ENCODE measurements around the gene SAMD3. TPM values are rescaled to one million over a fixed set of nuclear protein-coding genes. Genes with fewer than 3 reads are reported as not detected.
"Not testable (repeated sequence)": the region's sequence is repeated elsewhere in the genome, so short reads cannot be mapped to it uniquely, and the experiment has no call there.

The SAMD3 gene
- total RNA-seq, 1 donor from 2014 or later: 5.5 TPM

DNA sequence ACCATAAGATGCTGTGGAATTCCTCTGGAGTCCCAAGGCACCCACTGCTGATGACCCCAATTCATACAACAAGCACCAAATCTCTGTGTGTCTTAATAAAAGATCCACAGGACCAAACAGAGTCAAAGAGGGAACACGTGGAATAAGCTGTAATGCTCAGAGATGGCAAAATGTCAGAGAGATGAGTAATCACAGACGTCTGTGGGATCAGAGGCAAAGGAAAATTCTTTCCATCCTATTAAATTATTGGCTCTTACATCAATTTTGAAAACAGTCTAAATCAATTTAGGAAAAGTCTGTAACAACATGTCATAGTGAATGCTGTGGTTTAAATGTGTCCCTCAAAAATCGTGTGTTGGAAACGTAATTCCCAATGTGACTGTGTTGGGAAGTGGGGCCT lies 17.5 kb upstream of the SAMD3 start:
- TF ChIP-seq, protein P1, sequence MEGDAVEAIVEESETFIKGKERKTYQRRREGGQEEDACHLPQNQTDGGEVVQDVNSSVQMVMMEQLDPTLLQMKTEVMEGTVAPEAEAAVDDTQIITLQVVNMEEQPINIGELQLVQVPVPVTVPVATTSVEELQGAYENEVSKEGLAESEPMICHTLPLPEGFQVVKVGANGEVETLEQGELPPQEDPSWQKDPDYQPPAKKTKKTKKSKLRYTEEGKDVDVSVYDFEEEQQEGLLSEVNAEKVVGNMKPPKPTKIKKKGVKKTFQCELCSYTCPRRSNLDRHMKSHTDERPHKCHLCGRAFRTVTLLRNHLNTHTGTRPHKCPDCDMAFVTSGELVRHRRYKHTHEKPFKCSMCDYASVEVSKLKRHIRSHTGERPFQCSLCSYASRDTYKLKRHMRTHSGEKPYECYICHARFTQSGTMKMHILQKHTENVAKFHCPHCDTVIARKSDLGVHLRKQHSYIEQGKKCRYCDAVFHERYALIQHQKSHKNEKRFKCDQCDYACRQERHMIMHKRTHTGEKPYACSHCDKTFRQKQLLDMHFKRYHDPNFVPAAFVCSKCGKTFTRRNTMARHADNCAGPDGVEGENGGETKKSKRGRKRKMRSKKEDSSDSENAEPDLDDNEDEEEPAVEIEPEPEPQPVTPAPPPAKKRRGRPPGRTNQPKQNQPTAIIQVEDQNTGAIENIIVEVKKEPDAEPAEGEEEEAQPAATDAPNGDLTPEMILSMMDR (IDR thresholded peaks at IDR 0.05): no peak
- ATAC-seq (no peak), DNase-seq (no peak)
- Histone ChIP-seq H3K4me1 (no peaks in the 10 kb centered on the region), H3K27me3 (ENCODE audit: low read depth) (no peaks in the 10 kb centered on the region), H3K27ac (no peak overlapping the region), H3K9me3 (no peaks in the 10 kb centered on the region), H3K4me3 (no peak overlapping the region), H3K36me3 (no peaks in the 10 kb centered on the region)
- intact Hi-C loops (cut with DNase I): no loop called here

DNA sequence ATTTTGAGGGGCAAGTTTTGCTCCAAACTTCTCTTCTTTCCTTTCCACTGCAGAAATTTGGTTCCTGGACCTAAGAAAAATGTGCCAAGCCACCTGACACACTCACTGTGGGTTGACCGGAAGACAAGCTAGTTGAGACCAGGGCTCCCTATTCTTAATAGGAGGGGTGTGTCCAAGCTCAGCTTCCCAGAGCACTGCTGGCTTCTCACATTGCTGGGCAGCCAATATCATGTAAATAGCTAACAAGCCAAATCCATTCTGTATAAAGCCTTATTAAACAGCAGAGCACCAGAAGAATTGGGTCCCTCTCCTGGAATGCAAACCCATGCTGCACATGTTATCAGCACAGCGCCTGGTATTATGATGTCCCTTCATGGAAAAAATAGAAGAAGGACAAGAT lies 17.0 kb upstream of the SAMD3 start:
- no peaks in the 10 kb centered on the region for H3K4me1 ChIP-seq
- H3K4me3 ChIP-seq: no peak overlapping the region
- H3K9me3 ChIP-seq: no peaks in the 10 kb centered on the region
- TF ChIP-seq, protein P1 (IDR thresholded peaks at IDR 0.05): no peak
- ATAC-seq: no peak
- no peak overlapping the region for H3K27ac ChIP-seq
- no peaks in the 10 kb centered on the region for H3K36me3 ChIP-seq
- H3K27me3 ChIP-seq (ENCODE audit: low read depth): no peaks in the 10 kb centered on the region
- no peak for DNase-seq
- intact Hi-C loops (cut with DNase I): no loop called here

- no peak for ATAC-seq
- no peaks in the 10 kb centered on the region for H3K36me3 ChIP-seq
- no peak overlapping the region for H3K27ac ChIP-seq
- no peaks in the 10 kb centered on the region for H3K4me1 ChIP-seq
- no peaks in the 10 kb centered on the region for H3K9me3 ChIP-seq
- DNase-seq: no peak
- intact Hi-C loops (cut with DNase I): no loop called here
- no peak overlapping the region for H3K4me3 ChIP-seq
- no peaks in the 10 kb centered on the region for H3K27me3 ChIP-seq (ENCODE audit: low read depth)
- TF ChIP-seq, protein P1 (IDR thresholded peaks at IDR 0.05): no peak
These were observed 10.6 kb upstream of the SAMD3 start for GRCh38 chr6:130233330-130233729.

DNA sequence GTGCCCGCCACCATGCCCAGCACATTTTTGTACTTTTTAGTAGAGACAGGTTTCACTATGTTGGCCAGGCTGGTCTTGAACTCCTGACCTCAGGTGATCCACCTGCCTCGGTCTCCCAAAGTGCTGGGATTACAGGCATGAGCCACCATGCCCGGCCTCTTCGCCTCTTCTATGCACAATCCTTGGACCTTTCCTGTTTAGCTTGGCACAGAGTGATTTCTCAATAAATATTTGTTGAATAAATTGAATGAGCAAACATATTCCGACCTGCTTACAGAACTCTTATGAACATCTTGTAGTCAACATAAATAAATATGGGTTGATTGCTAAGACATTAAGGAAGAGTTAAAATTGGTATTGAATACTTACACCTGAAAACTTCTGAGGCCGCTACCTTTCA lies 7.8 kb upstream of the SAMD3 start:
- H3K27ac ChIP-seq; H3K4me3 ChIP-seq; ATAC-seq; H3K9me3 ChIP-seq; H3K27me3 ChIP-seq (ENCODE audit: low read depth); DNase-seq; intact Hi-C loops (cut with DNase I); H3K4me1 ChIP-seq; H3K36me3 ChIP-seq: not testable (repeated sequence)

DNA sequence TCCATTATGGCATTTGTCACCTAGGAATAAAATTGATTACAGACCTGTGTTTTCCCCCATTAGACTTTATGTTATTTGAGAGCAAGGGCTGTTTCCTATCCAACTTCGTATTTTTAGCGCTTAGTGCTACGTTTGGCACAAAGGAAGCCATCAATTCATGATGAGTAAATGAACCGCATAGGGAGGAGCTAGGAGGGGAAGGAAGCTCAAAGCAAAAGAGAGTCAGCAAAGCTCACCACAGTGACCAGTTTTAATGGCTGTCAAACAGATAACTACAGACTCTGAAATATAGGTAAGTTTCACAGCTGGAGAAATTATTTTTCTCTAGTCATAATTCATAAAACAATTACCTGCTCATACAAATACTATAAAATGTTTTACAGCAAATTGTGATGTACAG lies 6.9 kb upstream of the SAMD3 start:
- Histone ChIP-seq H3K4me1 (no peaks in the 10 kb centered on the region), H3K27me3 (ENCODE audit: low read depth) (no peaks in the 10 kb centered on the region), H3K9me3 (no peaks in the 10 kb centered on the region), H3K27ac (no peak overlapping the region), H3K4me3 (no peak overlapping the region), H3K36me3 (no peaks in the 10 kb centered on the region)
- ATAC-seq: no peak
- intact Hi-C loops (cut with DNase I): no loop called here
- TF ChIP-seq, protein P1 (IDR thresholded peaks at IDR 0.05): no peak
- DNase-seq: no peak

GRCh38 chr6:130223508-130223907 lies 757 bp upstream of the SAMD3 start:
- H3K27ac ChIP-seq: no peak overlapping the region
- no peak overlapping the region for H3K4me3 ChIP-seq
- TF ChIP-seq, protein P1 (IDR thresholded peaks at IDR 0.05): no peak
- H3K36me3 ChIP-seq: no peaks in the 10 kb centered on the region
- no peaks in the 10 kb centered on the region for H3K9me3 ChIP-seq
- intact Hi-C loops (cut with DNase I): no loop called here
- H3K4me1 ChIP-seq: no peaks in the 10 kb centered on the region
- DNase-seq (no peak), ATAC-seq (peak; percentile 63 to 67)
- H3K27me3 ChIP-seq (ENCODE audit: low read depth): no peaks in the 10 kb centered on the region

Data from lower lobe of right lung (tissue), 2 donors.